Stimulated activated memory B cell treated with anti-CD40 and anti-IgM and Interleukin-4, amounts not matched to agents 10 μg/mL and 1 μg/mL and 100 μg/mL, for 72 hours (primary cell): ENCODE measurements around the gene PDE4D.
A peak's percentile ranks its signal among the peaks of the same experiment; 100 is the strongest.
"Not testable (repeated sequence)": the region's sequence is repeated elsewhere in the genome, so short reads cannot be mapped to it uniquely, and the experiment has no call there.

Source experiments
- ATAC-seq: fragments of 150-1000 bp; cut with Tn5 transposase; 2 replicates; pipeline ENCODE4 v1.10.0; 2021
- H3K27ac Mint-ChIP-seq: one replicate; pipeline ENCODE4 v1.8.0; 2022; ENCODE audit warnings: mild to moderate bottlenecking, mixed read lengths
- H3K27me3 Mint-ChIP-seq: one replicate; pipeline ENCODE4 v1.8.0; 2022; ENCODE audit warnings: mixed read lengths
- H3K36me3 Mint-ChIP-seq: one replicate; pipeline ENCODE4 v1.8.0; 2022; ENCODE audit warnings: mixed read lengths
- H3K4me1 Mint-ChIP-seq: one replicate; pipeline ENCODE4 v1.8.0; 2022; ENCODE audit warnings: mixed read lengths
- H3K4me3 Mint-ChIP-seq: one replicate; pipeline ENCODE4 v1.8.0; 2022; ENCODE audit warnings: mild to moderate bottlenecking, moderate library complexity, mixed read lengths
- H3K9me3 Mint-ChIP-seq: one replicate; pipeline ENCODE4 v1.8.0; 2022; ENCODE audit warnings: mixed read lengths

PDE4D gene

DNA sequence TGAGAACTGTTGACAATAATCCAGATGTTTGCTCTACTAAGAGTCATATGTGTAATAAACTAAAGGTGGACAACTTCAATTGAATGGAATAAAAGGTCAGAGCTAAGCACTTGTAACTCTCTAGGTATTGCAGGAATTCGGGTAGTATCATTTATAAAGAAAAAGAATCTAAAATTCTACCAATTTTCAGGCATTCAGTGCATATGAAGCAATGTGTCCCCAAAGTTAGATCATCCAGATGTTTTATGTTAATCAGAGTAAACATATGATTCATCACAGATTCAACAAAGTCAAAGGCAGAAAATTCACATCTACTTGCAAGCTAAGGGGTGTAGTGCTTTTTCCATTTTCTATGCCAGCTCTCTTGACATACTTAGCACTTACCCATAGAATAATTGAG, 477.1 kb downstream of the PDE4D start:
- Mint-ChIP-seq H3K9me3 (no peaks in the 10 kb centered on the region), H3K4me3 (no peak overlapping the region), H3K36me3 (peaks cover 5% of the 10 kb centered on the region), H3K4me1 (no peaks in the 10 kb centered on the region), H3K27ac (no peak overlapping the region), H3K27me3 (no peaks in the 10 kb centered on the region)
- ATAC-seq, result no peak

DNA sequence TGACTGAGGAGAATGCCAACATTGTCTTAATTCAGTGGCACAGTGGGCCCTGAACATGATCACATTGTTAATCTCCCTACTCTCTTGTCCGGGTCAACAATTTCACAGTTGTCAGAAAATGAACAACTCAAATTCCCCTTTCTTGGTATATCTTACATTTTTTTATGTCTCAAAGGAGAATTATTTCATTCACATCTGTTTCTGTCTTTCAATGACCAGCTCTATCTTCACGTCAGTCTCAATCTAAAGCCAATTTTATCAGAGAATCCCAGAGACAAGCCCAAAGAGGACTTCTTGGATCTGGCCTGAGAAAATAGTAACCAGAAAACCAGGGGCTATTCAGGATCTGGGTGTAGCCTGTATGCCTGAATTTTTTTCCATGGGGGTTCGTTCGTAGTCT, 477.5 kb downstream of the PDE4D start:
- Mint-ChIP-seq H3K36me3 (peaks cover 5% of the 10 kb centered on the region), H3K27me3 (no peaks in the 10 kb centered on the region), H3K27ac (no peak overlapping the region), H3K4me1 (no peaks in the 10 kb centered on the region), H3K9me3 (peaks cover 2% of the 10 kb centered on the region), H3K4me3 (no peak overlapping the region)
- no peak for ATAC-seq

DNA sequence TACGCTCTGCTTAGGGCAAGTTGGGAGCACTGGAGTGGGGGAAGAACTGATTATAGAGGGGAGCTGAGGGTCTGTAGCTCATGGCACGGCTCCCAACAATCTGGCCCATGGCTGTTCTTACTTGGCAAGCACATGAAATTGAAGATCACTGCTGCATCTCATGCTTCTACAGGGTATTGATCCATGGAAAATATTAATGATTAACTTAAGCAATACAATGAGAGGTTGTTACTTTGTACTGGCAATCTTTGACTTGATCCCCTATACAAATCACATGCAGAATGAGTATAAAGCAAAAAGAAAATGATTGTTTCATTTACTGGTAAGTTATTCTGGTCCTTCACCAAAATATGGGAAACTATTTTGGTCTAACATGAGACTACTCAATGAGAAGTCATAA, 481.1 kb downstream of the PDE4D start:
- Mint-ChIP-seq H3K27me3 (no peaks in the 10 kb centered on the region), H3K27ac (no peak overlapping the region), H3K36me3 (peaks cover 12% of the 10 kb centered on the region), H3K4me1 (no peaks in the 10 kb centered on the region), H3K4me3 (no peak overlapping the region), H3K9me3 (peaks cover 6% of the 10 kb centered on the region)
- ATAC-seq, result no peak

DNA sequence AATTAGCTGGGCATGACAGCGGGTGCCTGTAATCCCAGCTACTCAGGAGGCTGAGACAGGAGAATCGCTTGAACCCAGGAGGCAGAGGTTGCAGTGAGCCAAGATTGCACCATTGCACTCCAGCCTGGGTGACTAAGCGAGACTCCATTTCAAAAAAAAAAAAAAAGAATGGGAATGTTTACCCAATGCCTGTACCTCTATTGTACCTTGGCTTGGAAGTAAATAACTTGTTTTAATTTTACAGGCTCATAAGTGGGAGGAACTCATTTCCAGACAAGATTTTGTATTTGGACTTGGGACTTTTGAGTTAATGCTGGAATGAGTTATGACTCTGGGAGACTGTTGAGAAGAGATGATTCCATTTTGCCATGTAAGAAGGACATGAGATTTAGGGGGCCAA, 484.5 kb downstream of the PDE4D start:
- not testable (repeated sequence) for H3K27ac Mint-ChIP-seq, H3K27me3 Mint-ChIP-seq, H3K4me3 Mint-ChIP-seq, H3K4me1 Mint-ChIP-seq, ATAC-seq
- Mint-ChIP-seq H3K9me3 (peaks cover 14% of the 10 kb centered on the region), H3K36me3 (peaks cover 16% of the 10 kb centered on the region)

DNA sequence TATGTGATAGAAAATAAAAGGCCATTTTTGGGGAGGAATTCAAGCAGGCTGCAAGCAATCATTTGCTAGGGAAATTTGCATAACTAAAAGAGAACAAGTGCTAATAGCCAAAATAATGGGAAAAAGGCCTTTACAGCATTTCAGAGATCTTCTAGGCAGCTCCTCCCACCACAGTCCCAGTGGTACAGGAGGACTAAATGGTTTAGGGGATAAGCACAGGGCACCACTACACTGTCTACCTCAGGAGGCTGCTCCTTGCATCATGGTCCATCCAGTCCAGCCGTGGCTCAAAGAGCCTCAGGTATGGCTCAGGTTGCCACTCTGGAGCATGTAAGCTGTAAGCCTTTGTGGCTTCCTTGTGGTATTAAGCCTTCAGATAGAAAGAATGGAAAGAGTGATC, 485.6 kb downstream of the PDE4D start:
- H3K4me1 Mint-ChIP-seq, result no peaks in the 10 kb centered on the region
- H3K27me3 Mint-ChIP-seq, result no peaks in the 10 kb centered on the region
- H3K27ac Mint-ChIP-seq, result no peak overlapping the region
- ATAC-seq, result no peak
- H3K9me3 Mint-ChIP-seq, result peaks cover 14% of the 10 kb centered on the region
- H3K36me3 Mint-ChIP-seq, result peaks cover 11% of the 10 kb centered on the region
- no peak overlapping the region for H3K4me3 Mint-ChIP-seq

DNA sequence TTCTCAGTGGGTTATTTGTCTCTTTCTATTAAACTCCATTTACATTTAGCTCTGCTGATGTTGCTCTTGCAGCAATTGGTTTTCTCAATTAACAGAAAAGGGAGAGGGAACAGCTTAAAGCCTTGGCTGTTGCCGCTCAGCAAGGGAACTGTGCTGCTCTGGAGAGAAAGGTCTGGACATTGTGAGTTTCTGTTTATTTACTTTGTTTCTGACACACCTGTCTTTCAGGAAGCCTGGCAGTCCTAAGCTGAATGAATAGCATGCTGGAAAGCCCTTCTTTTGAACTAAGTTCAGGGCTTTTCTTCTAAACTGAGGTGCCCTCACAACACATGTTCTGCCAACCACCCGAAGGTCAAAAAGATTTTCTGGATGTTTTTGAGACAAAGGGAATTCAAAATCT, 491.9 kb downstream of the PDE4D start:
- Mint-ChIP-seq H3K9me3 (peaks cover 5% of the 10 kb centered on the region), H3K36me3 (no peaks in the 10 kb centered on the region), H3K4me1 (no peaks in the 10 kb centered on the region), H3K27me3 (no peaks in the 10 kb centered on the region), H3K27ac (no peak overlapping the region), H3K4me3 (no peak overlapping the region)
- ATAC-seq, result no peak

DNA sequence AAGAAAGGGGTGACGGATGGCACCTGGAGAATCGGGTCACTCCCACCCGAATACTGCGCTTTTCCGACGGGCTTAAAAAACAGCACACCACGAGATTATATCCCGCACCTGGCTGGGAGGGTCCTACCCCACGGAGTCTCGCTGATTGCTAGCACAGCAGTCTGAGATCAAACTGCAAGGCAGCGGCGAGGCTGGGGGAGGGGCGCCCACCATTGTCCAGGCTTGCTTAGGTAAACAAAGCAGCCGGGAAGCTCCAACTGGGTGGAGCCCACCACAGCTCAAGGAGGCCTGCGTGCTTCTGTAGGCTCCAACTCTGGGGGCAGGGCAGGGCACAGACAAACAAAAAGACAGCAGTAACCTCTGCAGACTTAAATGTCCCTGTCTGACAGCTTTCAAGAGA, 498.6 kb downstream of the PDE4D start:
- H3K36me3 Mint-ChIP-seq, H3K4me3 Mint-ChIP-seq, H3K4me1 Mint-ChIP-seq, H3K9me3 Mint-ChIP-seq, H3K27ac Mint-ChIP-seq, H3K27me3 Mint-ChIP-seq, ATAC-seq: not testable (repeated sequence)

DNA sequence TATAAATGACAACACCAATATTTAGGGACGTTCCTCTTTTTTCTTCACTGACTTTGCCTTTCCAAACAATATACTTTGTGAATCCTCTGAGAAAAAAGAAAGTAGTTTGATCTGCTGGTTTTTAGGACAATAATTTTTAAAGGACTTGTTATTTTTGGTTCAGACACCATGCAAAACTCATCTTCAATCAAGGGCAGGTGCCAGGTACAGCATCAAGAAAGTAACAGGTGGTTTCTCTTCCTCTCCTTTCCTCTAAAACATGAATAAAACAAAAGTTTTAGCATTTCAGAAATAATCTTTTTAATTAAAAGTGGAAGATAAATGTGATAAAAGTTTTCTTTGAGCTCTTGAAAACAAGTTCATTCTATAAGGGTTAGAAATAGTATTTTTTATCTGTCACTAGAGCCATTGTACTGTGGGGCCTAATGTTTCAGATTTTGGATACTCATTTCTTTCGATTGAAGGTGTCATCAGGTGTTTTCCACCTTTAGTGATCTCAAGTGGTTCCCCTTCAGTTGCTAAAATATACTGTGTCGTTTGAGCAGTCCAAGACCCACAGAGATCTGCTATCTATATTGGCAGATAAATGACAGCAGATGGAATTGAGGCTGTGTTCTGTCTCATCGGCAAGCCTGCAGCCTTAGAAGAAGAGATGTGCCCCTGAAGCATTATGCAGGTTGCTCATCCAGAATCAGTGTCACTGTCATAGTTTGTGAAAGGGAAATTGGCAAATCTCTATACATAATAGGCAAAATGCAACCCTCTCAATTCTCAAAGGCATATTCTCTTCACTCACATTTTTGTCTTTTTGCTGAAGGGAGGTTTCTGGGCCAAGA, 499.7 kb downstream of the PDE4D start:
- Mint-ChIP-seq H3K4me1 (peaks cover 5% of the 10 kb centered on the region), H3K9me3 (no peaks in the 10 kb centered on the region), H3K4me3 (no peak overlapping the region), H3K27me3 (peaks cover 8% of the 10 kb centered on the region), H3K27ac (peak overlapping the region; percentile 2), H3K36me3 (no peaks in the 10 kb centered on the region)
- no peak for ATAC-seq

DNA sequence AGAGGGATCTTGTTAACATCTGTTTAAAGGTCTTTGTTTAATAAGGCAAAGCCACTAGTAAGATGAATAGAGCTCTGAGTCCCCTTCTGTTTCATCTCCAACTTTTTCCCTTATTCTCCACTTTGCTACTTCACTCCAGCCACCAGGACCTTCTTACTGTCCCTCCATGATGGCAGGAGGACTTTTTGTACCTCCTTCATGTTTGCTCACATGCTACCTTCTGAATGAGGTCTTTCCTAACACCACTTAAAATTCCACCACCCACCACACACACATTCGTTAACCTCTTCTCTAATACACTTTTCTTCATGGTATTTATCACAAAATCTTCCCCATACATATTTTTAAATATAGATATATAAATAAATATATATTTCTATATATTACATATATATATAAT, 501.9 kb downstream of the PDE4D start:
- peaks cover 5% of the 10 kb centered on the region for H3K4me1 Mint-ChIP-seq
- peaks cover 8% of the 10 kb centered on the region for H3K27me3 Mint-ChIP-seq
- H3K4me3 Mint-ChIP-seq, result no peak overlapping the region
- no peaks in the 10 kb centered on the region for H3K36me3 Mint-ChIP-seq
- no peak overlapping the region for H3K27ac Mint-ChIP-seq
- no peaks in the 10 kb centered on the region for H3K9me3 Mint-ChIP-seq
- ATAC-seq, result no peak

DNA sequence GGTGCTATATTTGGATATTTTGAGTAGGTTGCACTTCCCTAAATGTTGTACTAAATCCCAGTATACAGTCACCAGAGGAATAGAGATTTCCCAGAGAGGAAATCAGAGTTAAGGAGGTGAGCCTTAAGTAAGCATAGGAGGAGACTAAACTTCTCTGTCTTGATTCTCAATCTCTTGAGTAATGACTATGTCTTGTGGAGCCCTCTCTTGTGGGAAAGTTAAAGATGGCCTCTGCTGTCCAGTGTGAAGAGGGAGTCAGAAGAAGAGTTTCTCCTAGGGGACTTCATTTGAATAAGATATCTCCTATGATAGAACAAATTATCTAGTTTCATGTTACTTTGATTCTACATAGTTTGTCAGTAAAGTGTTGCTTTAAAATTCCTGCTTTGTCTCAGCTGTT, 502.5 kb downstream of the PDE4D start:
- H3K36me3 Mint-ChIP-seq, result no peaks in the 10 kb centered on the region
- no peaks in the 10 kb centered on the region for H3K9me3 Mint-ChIP-seq

DNA sequence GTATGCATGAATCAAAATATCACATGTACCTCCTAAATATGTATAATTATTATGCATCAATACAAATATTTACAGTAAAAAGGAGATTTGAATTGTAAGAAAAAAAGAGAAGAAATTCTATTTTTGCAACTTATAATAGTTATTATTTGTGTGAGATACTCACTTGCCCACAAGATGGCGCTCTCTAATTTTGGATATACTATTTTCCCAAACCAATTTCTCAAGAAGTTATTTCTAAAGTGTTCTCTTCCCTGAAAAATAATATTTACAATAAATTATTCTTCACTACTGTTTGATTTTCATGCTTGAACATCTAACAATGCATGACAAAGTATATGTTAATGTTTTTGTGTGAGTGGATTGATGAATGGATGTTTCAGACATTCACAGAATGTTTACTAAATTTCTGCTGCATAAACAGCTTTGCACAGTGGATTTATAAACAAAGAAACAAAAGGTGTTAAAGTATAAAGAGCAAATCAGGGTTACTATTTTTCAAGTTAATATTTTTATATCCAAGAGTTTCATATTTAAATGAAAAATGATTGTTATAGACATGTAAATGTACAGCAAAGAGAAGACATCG, 503.4 kb downstream of the PDE4D start:
- H3K9me3 Mint-ChIP-seq, result no peaks in the 10 kb centered on the region
- H3K27ac Mint-ChIP-seq, result no peak overlapping the region
- H3K27me3 Mint-ChIP-seq, result peaks cover 8% of the 10 kb centered on the region
- H3K36me3 Mint-ChIP-seq, result no peaks in the 10 kb centered on the region
- H3K4me3 Mint-ChIP-seq, result no peak overlapping the region
- ATAC-seq, result no peak
- H3K4me1 Mint-ChIP-seq, result peaks cover 11% of the 10 kb centered on the region

More for the DNA sequence above, 502.5 kb downstream of the PDE4D start:
- ATAC-seq, result no peak
- Mint-ChIP-seq H3K4me1 (peaks cover 5% of the 10 kb centered on the region), H3K27ac (no peak overlapping the region), H3K4me3 (no peak overlapping the region), H3K27me3 (peaks cover 8% of the 10 kb centered on the region)

DNA sequence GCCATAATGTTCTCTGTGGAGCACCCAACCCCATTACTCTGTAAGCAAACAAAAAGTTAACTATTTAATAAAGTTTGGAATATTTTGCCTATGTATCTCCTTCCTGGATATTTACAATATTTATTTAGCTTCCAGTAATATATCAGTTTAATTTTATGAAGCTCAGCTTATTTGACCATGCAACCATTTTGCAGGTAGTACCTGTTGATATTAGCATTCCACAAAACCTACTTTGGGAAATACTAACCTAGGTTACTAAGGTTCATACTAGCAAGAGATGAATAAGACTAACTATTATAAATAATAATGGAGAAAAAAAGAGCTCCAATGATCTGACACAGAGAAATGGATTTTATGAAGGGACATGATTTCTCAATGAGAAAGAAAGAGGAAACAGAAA, 506.4 kb downstream of the PDE4D start:
- Mint-ChIP-seq H3K4me1 (peaks cover 6% of the 10 kb centered on the region), H3K9me3 (no peaks in the 10 kb centered on the region), H3K27ac (no peak overlapping the region), H3K4me3 (no peak overlapping the region), H3K27me3 (peaks cover 8% of the 10 kb centered on the region), H3K36me3 (no peaks in the 10 kb centered on the region)
- no peak for ATAC-seq

DNA sequence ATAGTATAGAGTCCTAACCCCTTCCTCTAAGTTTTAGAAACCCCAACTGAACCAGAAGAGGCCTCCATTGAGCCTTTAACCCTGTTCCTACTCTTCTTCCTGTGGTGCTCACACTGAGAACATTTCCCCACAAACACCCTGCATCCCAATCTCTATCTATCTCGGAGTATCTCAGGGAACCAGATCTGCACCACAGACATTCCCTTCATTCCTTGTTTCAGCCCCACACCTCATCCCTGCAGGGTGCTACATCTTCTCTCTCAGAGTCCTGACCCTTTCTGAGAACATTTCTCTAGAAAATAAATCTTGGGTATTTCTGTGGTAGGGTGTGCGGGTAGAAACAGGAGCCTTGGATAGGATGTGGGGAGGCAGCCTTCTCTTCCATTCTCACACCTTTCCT, 507.8 kb downstream of the PDE4D start:
- H3K9me3 Mint-ChIP-seq, result no peaks in the 10 kb centered on the region
- H3K27me3 Mint-ChIP-seq, result peaks cover 8% of the 10 kb centered on the region
- no peak overlapping the region for H3K27ac Mint-ChIP-seq
- no peak for ATAC-seq
- peaks cover 6% of the 10 kb centered on the region for H3K4me1 Mint-ChIP-seq
- H3K36me3 Mint-ChIP-seq, result no peaks in the 10 kb centered on the region
- no peak overlapping the region for H3K4me3 Mint-ChIP-seq

DNA sequence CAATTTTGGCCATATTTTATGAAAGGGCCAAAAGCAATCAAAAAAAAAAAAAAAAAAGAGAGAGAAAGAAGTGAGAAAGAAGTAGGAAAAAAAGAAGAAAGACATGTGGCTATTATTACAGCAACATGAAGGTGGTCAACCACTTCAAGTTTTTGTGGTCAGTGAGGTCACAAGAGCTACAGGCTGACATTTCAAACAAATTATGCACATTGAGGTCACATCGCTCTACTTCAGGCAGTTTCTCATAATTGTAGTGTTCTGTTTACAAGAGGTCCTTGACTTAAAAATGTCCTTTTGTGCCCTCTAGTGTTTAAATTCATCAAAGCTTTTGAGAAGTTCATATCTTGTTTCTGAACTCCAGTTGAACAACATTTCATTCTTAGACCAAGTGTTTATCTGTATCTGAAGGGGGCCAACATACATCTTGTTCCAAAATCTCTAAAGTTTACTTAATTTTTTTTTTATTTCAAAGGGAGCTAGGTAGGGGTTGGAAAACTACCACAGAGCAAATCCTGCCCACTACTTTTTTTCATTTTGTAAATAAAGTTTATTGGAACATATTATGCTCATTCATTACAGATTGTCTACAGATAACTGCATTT, 513.1 kb downstream of the PDE4D start:
- ATAC-seq, result peak; percentile 95
- Mint-ChIP-seq H3K4me3 (no peak overlapping the region), H3K36me3 (peaks cover 18% of the 10 kb centered on the region), H3K27me3 (no peaks in the 10 kb centered on the region), H3K9me3 (peaks cover 9% of the 10 kb centered on the region), H3K27ac (peak overlapping the region; percentile 56), H3K4me1 (peaks cover 6% of the 10 kb centered on the region)

DNA sequence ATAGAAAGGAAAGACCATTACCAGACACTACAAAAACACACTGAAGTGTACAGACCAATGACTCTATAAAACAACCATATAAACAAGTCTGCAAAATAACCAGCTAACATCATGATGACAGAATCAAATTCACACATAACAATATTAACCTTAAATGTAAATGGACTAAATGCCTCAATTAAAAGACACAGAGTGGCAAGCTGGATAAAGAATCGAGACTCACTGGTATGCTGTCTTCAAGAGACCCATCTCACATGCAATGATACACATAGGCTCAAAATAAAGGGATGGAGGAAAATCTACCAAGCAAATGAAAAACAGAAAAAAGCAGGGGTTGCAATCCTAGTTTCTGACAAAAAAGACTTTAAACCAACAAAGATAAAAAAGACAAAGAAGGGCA, 519.5 kb downstream of the PDE4D start:
- H3K27me3 Mint-ChIP-seq, H3K4me1 Mint-ChIP-seq, ATAC-seq, H3K4me3 Mint-ChIP-seq, H3K27ac Mint-ChIP-seq: not testable (repeated sequence)
- Mint-ChIP-seq H3K9me3 (peaks cover 24% of the 10 kb centered on the region), H3K36me3 (peaks cover 34% of the 10 kb centered on the region)
